NOMO-1 treated with DMSO at 0.1 percent for 48 hours (cell line): Measurements from ENCODE around the gene ECT2L.
"Not testable (repeated sequence)": the region's sequence is repeated elsewhere in the genome, so short reads cannot be mapped to it uniquely, and the experiment has no call there.

ENCODE experiments used
- DNase-seq: peaks from one replicate; lab custom pipeline; 2025; ENCODE audit not compliant: unreplicated experiment; lab: John Stamatoyannopoulos, UW

ECT2L gene

GRCh38 chr6:138925806-138926205 is 129.9 kb downstream of the ECT2L start:
- DNase-seq, result no peak

GRCh38 chr6:138926579-138926978 is 130.7 kb downstream of the ECT2L start:
- no peak for DNase-seq

DNA sequence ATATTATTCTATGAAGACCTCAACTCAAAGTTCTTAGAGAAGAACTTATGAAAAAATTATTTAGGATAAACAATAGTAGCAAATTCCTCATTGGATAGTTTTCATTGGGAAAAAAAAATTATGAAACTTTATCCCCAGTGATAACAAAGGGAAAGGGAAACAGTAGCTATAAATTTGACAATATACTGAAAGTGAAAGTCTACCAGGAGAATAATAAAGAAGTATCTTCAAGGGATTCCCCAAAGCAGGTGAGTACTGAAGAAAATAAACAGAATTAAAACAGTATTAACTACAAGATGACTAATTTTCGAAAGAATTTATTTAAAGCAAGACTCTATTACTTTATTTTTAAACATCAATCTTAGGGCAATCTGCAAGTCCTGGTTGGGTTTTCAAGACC is 135.8 kb downstream of the ECT2L start:
- DNase-seq, result no peak

DNA sequence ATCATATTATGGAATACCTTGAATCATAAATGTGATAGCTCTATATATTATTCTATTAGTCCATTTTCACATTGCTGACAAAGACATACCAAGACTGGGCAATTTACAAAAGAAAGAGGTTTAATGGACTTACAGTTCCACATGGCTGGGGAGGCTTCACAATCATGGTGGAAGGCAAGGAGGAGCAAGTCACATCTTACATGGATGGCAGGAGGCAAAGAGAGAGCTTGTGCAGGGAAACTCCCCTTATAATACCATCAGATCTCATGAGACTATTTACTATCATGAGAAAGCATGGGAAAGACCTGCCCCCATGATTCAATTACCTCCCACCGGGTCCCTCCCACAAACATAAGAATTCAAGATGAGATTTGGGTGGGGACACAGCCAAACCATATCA is 141.0 kb downstream of the ECT2L start:
- not testable (repeated sequence) for DNase-seq

GRCh38 chr6:138943089-138943625 is 147.3 kb downstream of the ECT2L start:
- DNase-seq, result no peak

DNA sequence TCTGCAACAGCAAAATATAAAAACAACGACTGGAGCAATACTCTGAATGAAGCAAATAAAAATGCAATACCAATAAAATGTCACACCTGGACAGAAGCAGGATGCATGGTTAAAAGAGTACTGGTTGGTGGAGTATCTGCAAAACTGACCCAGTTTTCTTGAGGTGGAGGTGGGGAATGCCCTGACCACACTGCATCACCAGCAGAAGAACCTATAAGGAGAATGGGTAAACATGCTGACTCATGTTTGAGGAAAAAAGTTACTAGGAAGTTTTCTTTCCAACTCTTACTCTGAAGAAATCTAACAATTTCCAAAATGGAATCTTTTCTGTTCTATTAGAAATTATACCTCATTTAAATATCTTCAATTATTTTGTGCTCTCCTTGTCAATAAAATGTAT is 148.5 kb downstream of the ECT2L start:
- DNase-seq, result no peak

- no peak for DNase-seq
These were observed 149.5 kb downstream of the ECT2L start for GRCh38 chr6:138945354-138945753.

GRCh38 chr6:138948004-138948403 is 152.1 kb downstream of the ECT2L start:
- DNase-seq, result no peak

GRCh38 chr6:138948546-138949179 is 152.8 kb downstream of the ECT2L start:
- DNase-seq, result peak; percentile 2

- DNase-seq, result no peak
These were observed 157.6 kb downstream of the ECT2L start for GRCh38 chr6:138953451-138953850.
